ENCODE measurements around the gene EIF5.

EIF5 gene

GRCh38 chr14:103393676-103394626 is 59.9 kb downstream of the EIF5 start:
- H3K4me3 ChIP-seq (ENCODE audit: low read depth, low read length), result no peak overlapping the region
- H3K27me3 ChIP-seq (ENCODE audit: control insufficient read depth, insufficient read depth, low read length), result no peaks in the 10 kb centered on the region
- H3K9me3 ChIP-seq (ENCODE audit: control insufficient read depth, insufficient read depth, low read length), result no peaks in the 10 kb centered on the region
- no peaks in the 10 kb centered on the region for H3K36me3 ChIP-seq (ENCODE audit: control insufficient read depth, insufficient read depth, low read length)
- H3K9ac ChIP-seq (ENCODE audit: low read depth, low read length), result no peak overlapping the region
- H3K4me1 ChIP-seq (ENCODE audit: control insufficient read depth, insufficient read depth, low read length), result peaks cover 3% of the 10 kb centered on the region

Measured in iPS-15b (cell line).